Posterior vena cava (tissue), 2 donors: ENCODE measurements around the gene AKAP13. TPM values are rescaled to one million over a fixed set of nuclear protein-coding genes. Genes with fewer than 3 reads are reported as not detected.

Experiments used
- DNase-seq: peaks from one replicate; pipeline ENCODE4 v3.0.0-alpha.2; 2020; ENCODE audit warnings: low spot score
- intact Hi-C, 2 donors: fragments of 100-400 bp; cut with DNase I; formaldehyde crosslinking; loops; one replicate each; pipeline versions ENCODE4 v1.14.1 to v1.14.2; 2022 to 2023
- total RNA-seq, 2 donors: library from RNA; stranded (reverse); fragmentation: NEBNext Ultra II Directional; extraction: Animal tissue kit (Norgen Biotek cat#: 25700); gene quantifications; one replicate each; pipeline ENCODE4 v1.2.1, GENCODE V29; 2021
- donor health status: DM: yes; HTN: yes; CAD: no.
- donor health status: DM: yes; HTN: yes; CAD: no.

Gene AKAP13
- total RNA-seq, 2 donors from 2014 or later, result 214 TPM

GRCh38 chr15:85593809-85594445 is 213.5 kb downstream of the AKAP13 start:
- intact Hi-C loops, result no loop called here
- DNase-seq, result no peak

DNA sequence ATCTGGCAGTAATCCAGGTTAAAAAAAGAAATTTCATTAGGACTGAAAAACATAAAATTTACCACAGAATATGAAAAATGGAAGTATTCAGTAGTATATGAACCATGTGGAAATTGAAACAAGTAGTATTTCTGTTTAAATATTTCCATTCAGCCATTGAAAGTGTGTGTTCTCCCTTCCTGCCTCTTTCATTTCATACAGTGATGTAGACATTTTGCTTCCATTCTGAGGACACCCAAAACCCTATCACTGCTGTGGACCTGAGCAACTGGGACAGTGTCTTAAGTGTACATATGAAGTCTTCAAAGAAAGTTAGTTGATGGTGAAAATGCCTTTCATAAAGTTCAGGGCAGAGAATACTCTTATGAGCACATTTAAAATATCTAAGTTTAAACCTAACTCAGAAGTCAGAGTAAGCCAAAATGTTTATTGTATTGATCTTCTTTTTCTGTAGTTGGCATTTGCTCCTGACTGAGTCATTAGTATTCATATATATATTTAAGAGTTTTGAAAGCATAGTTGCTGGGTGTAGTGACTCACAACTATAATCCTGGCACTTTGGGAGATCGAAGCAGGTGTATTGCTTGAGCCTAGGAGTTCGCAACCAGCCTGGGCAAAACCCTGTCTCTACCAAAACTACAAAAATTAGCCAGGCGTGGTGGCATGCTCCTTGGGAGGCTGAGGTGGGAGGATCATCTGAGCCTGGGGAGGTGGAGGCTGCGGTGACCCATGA is 215.6 kb downstream of the AKAP13 start:
- DNase-seq, result no peak
- intact Hi-C loops, result no loop called here

DNA sequence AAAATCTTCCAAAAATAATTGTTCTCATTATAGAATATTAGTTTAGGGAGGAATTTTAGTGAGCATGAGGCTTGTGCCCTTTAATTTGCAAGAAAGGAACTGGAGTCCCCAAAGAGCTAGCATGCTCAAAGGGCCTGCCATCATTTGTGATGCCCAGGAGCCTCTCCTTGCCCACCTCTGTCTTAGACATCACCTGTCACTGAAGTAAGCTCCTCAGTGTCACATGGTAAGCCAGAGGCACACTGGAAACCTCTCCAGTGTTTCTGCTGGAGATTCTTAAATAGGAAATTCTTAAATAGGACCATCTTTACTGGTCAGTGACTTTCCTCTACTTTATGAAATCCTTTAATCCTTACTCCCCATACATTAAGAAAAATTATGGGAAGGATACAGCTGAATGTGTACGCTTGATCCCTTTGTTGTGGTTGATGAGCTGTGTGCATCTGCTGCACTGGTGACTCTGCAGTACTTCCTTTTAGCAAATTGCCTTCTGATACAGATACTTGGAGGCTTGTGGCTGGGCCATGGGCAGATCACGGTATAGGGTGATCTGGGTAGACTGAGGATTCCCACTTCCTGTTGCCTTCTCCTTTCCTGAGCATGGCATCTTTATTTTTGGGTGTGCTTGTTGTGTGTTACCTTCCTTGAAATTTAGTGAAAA is 216.9 kb downstream of the AKAP13 start:
- intact Hi-C loops, result no loop called here

DNA sequence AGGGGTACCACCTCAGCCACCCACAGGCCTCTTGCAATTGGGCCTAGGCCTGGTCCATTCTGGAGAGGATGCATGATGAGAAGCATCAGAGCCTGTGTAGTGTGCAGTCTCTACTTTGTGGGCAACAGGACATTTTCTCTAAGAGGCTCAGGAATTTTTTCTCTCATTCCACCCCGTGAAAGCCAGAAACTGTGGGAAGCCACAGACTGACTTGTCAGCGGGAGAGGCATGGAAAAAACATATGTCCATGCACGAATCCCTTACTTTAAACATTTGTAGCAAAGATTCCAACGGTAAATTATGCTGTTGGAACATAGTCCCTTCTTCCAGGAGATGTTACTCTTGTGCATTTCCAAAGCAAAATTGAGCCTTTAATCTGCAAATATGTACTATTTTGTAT is 217.8 kb downstream of the AKAP13 start:
- no peak for DNase-seq
- intact Hi-C loops, result no loop called here

More for the DNA sequence above, 216.9 kb downstream of the AKAP13 start:
- DNase-seq, result no peak

GRCh38 chr15:85598718-85599398 is 218.5 kb downstream of the AKAP13 start:
- intact Hi-C loops, result no loop called here
- DNase-seq, result no peak

- intact Hi-C loops, result no loop called here
- DNase-seq, result no peak
Measured at GRCh38 chr15:85600001-85600400, 219.6 kb downstream of the AKAP13 start.

- intact Hi-C loops, result no loop called here
- DNase-seq, result no peak
Measured at GRCh38 chr15:85603160-85603559, 222.8 kb downstream of the AKAP13 start.

DNA sequence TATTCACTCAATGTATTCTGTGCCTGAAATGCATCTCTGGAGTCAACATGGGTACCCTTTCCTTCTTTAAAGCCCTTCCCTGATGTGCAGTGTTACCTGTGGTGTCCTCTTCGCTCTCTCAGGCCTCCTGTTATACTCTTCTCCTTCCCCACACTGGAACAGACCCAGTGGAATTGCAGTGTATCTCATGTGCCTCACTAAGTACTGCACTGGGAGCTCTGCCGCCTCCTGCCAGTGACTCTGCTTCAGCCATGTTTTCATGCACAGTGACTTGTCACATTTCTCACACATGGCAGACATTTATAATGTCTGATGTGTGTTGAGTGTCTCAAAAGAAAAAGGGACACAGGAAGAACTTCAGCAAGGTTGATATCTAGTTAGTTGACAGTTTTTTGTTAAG is 223.3 kb downstream of the AKAP13 start:
- intact Hi-C loops, result no loop called here
- DNase-seq, result no peak

- DNase-seq, result no peak
- intact Hi-C loops, result no loop called here
Measured at GRCh38 chr15:85604194-85604593, 223.8 kb downstream of the AKAP13 start.

DNA sequence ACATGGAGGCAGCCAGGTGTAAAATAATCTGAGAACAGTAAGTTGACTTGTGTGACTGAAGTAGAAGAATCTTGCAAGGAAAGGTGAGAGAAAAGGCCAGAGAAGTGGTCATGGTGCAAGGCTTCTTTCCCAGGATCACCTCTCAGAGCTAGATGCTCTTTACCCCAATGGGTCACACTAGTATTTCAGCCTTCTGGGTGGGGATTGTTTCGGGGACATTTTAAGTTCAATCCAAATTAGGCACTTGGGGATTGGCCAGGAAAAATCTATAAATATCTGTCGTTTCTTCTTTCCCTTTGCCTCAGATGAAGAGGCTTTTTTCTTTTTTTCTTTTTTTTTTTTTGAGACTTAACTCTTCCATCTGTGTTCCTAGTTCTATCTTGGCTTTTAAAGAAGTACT is 226.3 kb downstream of the AKAP13 start:
- no peak for DNase-seq
- intact Hi-C loops, result no loop called here

DNA sequence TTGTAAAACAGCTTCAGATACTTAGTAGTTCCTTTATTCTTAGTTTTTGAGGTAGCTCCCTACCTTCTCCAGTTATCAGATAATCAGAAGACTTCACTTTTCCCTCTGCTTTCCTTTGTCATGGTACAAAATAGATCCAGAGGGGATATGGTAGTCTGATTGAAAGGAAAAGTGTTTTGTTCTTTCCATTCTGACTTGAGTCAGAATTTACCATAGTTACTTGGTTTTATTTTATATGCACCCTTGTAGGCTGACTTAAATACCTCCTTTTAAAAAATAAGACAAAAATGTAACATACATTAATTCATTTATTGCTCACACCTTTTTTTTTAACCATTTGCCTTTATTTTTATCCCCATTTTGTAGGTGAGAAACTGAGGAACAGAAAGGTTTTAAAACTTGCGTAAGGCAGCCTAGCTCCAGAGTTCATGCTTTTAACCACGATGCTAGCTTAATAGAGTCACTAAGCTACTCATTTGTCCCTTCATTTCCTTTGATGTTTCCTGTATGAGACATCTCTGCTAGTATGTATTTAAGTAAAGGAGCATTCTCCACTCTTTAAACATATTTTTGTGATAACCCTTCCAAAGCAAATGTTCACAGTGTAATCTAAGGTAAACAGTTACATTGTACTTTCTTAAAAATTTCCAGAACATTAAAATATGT is 226.9 kb downstream of the AKAP13 start:
- intact Hi-C loops, result no loop called here
- DNase-seq, result no peak

DNA sequence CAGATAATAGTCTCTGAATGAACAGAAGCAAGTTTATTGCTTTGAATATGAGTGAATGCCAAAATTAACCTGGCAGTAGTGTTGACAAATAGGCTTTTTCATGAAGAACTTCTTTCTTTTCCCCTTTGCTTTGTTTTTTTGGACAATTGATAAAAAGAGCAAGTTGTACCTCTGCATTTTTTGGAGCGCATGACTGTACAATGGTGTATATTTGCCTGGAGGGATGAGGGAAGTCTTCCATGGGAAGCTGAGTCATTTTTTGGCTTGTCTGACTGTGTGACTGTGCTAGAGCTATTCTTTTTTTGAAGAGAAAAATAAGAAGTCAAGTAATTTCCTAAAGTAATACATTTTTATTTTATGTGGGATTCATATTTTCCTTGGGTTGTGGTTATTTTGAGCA is 227.4 kb downstream of the AKAP13 start:
- DNase-seq, result no peak
- intact Hi-C loops, result no loop called here

- no peak for DNase-seq
- intact Hi-C loops, result no loop called here
Measured at GRCh38 chr15:85609492-85609891, 229.1 kb downstream of the AKAP13 start.

DNA sequence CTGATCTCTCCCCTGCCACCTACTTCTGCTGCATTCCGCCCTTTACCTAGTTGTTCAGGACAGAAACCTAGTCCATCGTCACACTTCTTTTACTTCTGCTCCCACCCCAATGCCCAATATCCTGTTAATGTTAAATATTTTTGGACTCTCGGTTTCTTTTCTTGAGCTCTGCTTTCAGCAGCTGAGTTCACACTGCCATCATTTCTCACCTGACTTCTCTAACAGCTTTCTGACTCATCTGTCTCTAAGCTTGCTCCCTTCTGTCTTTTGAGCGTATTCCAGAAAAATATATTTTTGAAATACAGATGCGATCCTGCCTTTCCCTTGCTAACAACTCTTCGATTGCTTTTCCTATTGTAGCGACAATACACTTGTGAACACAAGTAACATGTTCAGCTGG is 231.0 kb downstream of the AKAP13 start:
- no peak for DNase-seq
- intact Hi-C loops, result no loop called here

DNA sequence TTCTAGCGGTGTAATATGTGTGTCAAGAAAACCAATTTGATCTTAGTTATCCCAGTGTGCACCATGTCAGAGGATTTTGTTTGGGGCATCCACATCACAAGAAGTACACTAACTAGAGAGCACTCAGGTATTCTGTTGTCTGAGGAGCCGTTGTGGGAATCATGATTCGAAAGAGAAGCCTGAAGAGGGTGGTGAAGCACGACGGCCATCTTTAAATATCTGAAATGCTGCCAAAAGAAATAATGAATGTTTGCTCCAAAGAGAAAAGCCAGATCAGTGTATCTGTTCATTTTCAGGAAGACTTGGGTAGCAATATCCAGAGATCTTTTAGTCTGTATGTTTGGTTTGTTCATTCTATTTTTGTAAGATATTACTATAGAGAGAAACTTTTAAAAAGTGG is 233.7 kb downstream of the AKAP13 start:
- intact Hi-C loops, result no loop called here
- DNase-seq, result no peak

DNA sequence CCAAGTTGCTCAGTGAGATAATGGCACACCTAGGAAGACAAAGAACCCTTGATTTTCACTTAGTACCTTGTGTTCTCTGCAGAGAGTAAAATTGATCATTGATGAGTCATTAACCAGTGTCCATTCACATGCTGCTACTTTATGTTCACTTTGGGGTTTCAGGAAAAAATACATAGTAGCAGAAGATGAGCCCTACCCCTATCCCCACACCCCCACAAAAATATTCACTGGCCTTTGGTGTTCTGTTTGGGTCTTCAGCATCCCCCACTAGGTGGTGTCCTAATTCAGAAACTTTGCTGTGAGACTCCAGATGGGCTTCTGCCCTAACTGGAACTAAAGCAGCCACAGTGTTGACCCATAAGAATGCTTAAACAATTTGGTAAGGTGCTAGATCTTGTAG is 235.5 kb downstream of the AKAP13 start:
- DNase-seq, result no peak
- intact Hi-C loops, result no loop called here

GRCh38 chr15:85616549-85617110 is 236.2 kb downstream of the AKAP13 start:
- DNase-seq, result no peak
- intact Hi-C loops, result no loop called here

DNA sequence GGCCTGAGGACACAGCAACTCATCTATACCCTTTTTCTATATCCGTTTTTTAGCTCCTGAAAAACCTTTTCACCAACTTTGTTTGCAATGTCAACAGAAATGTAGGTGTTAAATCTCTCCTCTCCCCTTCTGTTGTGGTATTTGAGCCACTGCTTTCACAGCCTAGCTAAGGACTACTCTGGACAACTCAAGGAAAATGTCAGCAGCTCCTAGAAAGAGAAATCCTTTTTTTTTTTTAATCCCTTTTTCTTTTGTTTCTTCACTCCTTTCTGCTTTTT is 237.8 kb downstream of the AKAP13 start:
- intact Hi-C loops, result no loop called here

GRCh38 chr15:85618956-85619491 is 238.6 kb downstream of the AKAP13 start:
- intact Hi-C loops, result no loop called here
- DNase-seq, result peak; percentile 93

More for the DNA sequence above, 237.8 kb downstream of the AKAP13 start:
- DNase-seq, result no peak
